Activated T-cell treated with anti-CD3 and anti-CD28 coated beads, Interleukin-2, amount 50 U/mL, for 48 hours (primary cell): ENCODE results near the gene PBX1.
"Not testable (repeated sequence)": the region's sequence is repeated elsewhere in the genome, so short reads cannot be mapped to it uniquely, and the experiment has no call there.

ENCODE experiments used
- DNase-seq, 2 experiments: peaks; one replicate each; pipeline ENCODE4 v3.0.0-alpha.2; 2020

Gene PBX1

GRCh38 chr1:164558461-164559341 lies at the start of gene PBX1:
Gene PBX1 (plus strand): TSS chr1:164559184.
- DNase-seq, result peak; percentile 79 to 84

- no peak for DNase-seq
Observed at GRCh38 chr1:164510435-164510834, 48.5 kb upstream of the PBX1 start.

GRCh38 chr1:164511001-164511705 lies 47.8 kb upstream of the PBX1 start:
- DNase-seq, result no peak

- no peak for DNase-seq
Observed at GRCh38 chr1:164515231-164515630, 43.8 kb upstream of the PBX1 start.

- no peak for DNase-seq
Observed at GRCh38 chr1:164515711-164516331, 43.2 kb upstream of the PBX1 start.

- DNase-seq, result no peak
Observed at GRCh38 chr1:164516591-164516990, 42.4 kb upstream of the PBX1 start.

- DNase-seq, result no peak
Observed at GRCh38 chr1:164518692-164519332, 40.2 kb upstream of the PBX1 start.

- no peak for DNase-seq
Observed at GRCh38 chr1:164519426-164519825, 39.6 kb upstream of the PBX1 start.

- no peak for DNase-seq
Observed at GRCh38 chr1:164524810-164525209, 34.2 kb upstream of the PBX1 start.

- DNase-seq, result no peak
Observed at GRCh38 chr1:164534863-164535610, 23.9 kb upstream of the PBX1 start.

GRCh38 chr1:164552463-164552988 lies 6.5 kb upstream of the PBX1 start:
- DNase-seq, result not testable (repeated sequence)

GRCh38 chr1:164557270-164557669 lies 1.7 kb upstream of the PBX1 start:
- DNase-seq, result no peak

- DNase-seq, result no peak
Observed at GRCh38 chr1:164559342-164560051, 513 bp downstream of the PBX1 start.

GRCh38 chr1:164560121-164560541 lies 1.1 kb downstream of the PBX1 start:
- DNase-seq, result no peak

GRCh38 chr1:164560556-164560955 lies 1.6 kb downstream of the PBX1 start:
- DNase-seq, result no peak

- no peak for DNase-seq
Observed at GRCh38 chr1:164561007-164561406, 2.0 kb downstream of the PBX1 start.

- no peak for DNase-seq
Observed at GRCh38 chr1:164561472-164561871, 2.5 kb downstream of the PBX1 start.

GRCh38 chr1:164562061-164562460 lies 3.1 kb downstream of the PBX1 start:
- DNase-seq, result no peak

- DNase-seq, result no peak
Observed at GRCh38 chr1:164562511-164562910, 3.5 kb downstream of the PBX1 start.

- DNase-seq, result no peak
Observed at GRCh38 chr1:164562947-164563520, 4.0 kb downstream of the PBX1 start.

GRCh38 chr1:164563721-164564360 lies 4.9 kb downstream of the PBX1 start:
- no peak for DNase-seq
